Gastroesophageal sphincter (tissue), 4 donors: Measurements from ENCODE around the gene MGARP. TPM values are rescaled to one million over a fixed set of nuclear protein-coding genes. Genes with fewer than 3 reads are reported as not detected.
"Not testable (repeated sequence)": the region's sequence is repeated elsewhere in the genome, so short reads cannot be mapped to it uniquely, and the experiment has no call there.

Source experiments
- ATAC-seq: fragments of 150-250 bp; one replicate; pipeline ENCODE4 v1.9.1; 2016; ENCODE audit warnings: mild to moderate bottlenecking, moderate library complexity
- H3K27ac ChIP-seq, 4 donors: fragments of 200-600 bp; sonication (generic) in 3 of 4; 1 replicate in 3 of 4; 2 replicates in 1 of 4; pipeline ENCODE4 v1.5.1; 2016 to 2019
- H3K27me3 ChIP-seq: fragments of 200-600 bp; sonication (generic); one replicate; pipeline ENCODE4 v1.5.1; 2019
- H3K36me3 ChIP-seq, 2 donors: fragments of 200-600 bp; sonication (generic); one replicate each; pipeline ENCODE4 v1.5.1; 2019; ENCODE audit warnings: control low read depth in 1 of 2
- H3K4me1 ChIP-seq, 3 donors: fragments of 200-600 bp; sonication (generic); 1 replicate in 2 of 3; 2 replicates in 1 of 3; pipeline ENCODE4 v1.5.1; 2016 to 2019; ENCODE audit warnings: control low read depth in 2 of 3
- H3K4me3 ChIP-seq, 2 donors: fragments of 200-600 bp; sonication (generic); one replicate each; pipeline ENCODE4 v1.5.1; 2019; ENCODE audit warnings: mild to moderate bottlenecking in 1 of 2, moderate library complexity in 1 of 2
- H3K9me3 ChIP-seq, 3 donors: fragments of 200-600 bp; sonication (generic); one replicate each; pipeline ENCODE4 v1.5.1; 2017 to 2019; ENCODE audit warnings: control low read depth in 2 of 3
- EP300 ChIP-seq: sonication (generic); formaldehyde crosslinking; IDR thresholded peaks from one replicate; pipeline ENCODE4 v1.6.1; 2017; ENCODE audit warnings: antibody characterized with exemption, mild to moderate bottlenecking
- POLR2A ChIP-seq, 2 donors: fragments of 450-650 bp; IDR thresholded peaks; one replicate each; pipeline ENCODE4 v1.6.1; 2017; ENCODE audit warnings: antibody characterized with exemption in 2 of 2, mild to moderate bottlenecking in 2 of 2, moderate library complexity in 1 of 2
- POLR2AphosphoS5 ChIP-seq: sonication (generic); formaldehyde crosslinking; IDR thresholded peaks from one replicate; pipeline ENCODE4 v1.6.1; 2017; ENCODE audit warnings: antibody characterized with exemption
- WGBS, 2 donors: methylation state at CpG; one replicate each; pipeline ENCODE4 v1.1.5; 2018; ENCODE audit warnings: low coverage in 1 of 2; 5-methylcytosine and 5-hydroxymethylcytosine counted together
- total RNA-seq, 4 donors: library from RNA; depleted of rRNA; stranded (reverse); fragments of >200 nt; gene quantifications; one replicate each; pipeline ENCODE4 v1.1.0, GENCODE V29; 2016
- TF ChIP-seq, protein P1 (sequence below), 4 experiments: fragments of 200-600 bp in 2 of 4; fragments of 450-650 bp in 2 of 4; sonication (generic) in 1 of 4; IDR thresholded peaks; one replicate each; pipeline ENCODE4 v1.5.1; 2017 to 2019; ENCODE audit warnings: antibody characterized with exemption in 4 of 4, mild to moderate bottlenecking in 2 of 4, moderate library complexity in 2 of 4

Gene MGARP
- total RNA-seq: 1 to 10 TPM in 3 of 4 donors, under 1 TPM in 1; 0.94 to 6.5 (median 1.7) TPM

DNA sequence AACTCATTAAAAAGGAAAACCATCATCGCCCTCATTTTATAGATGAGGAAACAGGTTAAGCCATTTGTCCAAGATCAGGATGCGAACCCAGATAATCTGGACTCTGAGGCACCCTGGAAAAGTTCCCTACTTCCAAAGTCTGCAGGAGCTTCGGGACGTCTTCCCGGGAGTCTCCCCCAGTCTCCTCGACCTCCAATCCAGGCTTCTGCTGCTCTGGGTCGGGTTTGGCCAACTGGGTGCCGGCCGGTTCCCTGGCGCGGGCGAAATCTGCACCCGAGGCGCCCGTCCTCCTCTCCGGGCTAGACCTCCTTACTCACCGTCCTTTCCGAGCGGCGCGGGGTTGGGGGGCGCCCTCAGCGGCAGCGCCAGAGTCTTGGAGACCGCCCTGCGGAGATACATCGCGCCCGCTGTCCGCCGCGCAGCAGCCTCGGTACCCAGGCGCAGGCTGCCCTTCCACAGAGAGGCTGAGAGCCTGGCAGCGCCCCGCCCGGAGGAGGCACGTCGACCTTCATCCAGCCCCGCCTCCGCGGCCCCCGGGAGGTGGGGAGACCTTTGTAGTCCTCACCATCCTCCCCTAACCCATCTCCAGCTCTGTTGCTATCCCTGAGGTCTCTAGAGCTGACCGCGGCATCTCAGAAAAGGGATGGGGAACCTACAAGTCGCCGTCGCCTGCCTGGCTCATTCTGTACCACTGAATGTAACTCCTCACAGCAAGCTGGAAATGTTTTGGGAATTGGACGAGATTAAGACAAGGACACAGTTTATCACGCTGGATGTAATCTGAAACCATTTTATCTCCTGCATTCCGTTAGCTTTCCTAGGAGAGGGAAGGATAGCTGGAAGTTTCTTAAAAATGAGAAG lies at the start of gene MGARP:
Gene MGARP, minus strand, starts transcription at position 466 of the 861 bp plus-strand sequence. Its CDS starts 67 bp downstream, at position 399.
- Histone ChIP-seq H3K4me3 (peak within 1 kb of the TSS; percentile 29 to 51), H3K27ac (peak within 1 kb of the TSS in 1 of 4 donors; percentile 60), H3K36me3 (no peaks in the 10 kb centered on the region), H3K4me1 (peaks cover 0 to 15% (median 0%) of the 10 kb centered on the region in 3 donors), H3K9me3 (no peaks in the 10 kb centered on the region), H3K27me3 (peaks cover 31% of the 10 kb centered on the region)
- ATAC-seq: peak; percentile 46
- TF ChIP-seq POLR2AphosphoS5 (no peak), POLR2A (IDR thresholded peaks at IDR 0.05) (no peak), EP300 (no peak)
- TF ChIP-seq, protein P1, sequence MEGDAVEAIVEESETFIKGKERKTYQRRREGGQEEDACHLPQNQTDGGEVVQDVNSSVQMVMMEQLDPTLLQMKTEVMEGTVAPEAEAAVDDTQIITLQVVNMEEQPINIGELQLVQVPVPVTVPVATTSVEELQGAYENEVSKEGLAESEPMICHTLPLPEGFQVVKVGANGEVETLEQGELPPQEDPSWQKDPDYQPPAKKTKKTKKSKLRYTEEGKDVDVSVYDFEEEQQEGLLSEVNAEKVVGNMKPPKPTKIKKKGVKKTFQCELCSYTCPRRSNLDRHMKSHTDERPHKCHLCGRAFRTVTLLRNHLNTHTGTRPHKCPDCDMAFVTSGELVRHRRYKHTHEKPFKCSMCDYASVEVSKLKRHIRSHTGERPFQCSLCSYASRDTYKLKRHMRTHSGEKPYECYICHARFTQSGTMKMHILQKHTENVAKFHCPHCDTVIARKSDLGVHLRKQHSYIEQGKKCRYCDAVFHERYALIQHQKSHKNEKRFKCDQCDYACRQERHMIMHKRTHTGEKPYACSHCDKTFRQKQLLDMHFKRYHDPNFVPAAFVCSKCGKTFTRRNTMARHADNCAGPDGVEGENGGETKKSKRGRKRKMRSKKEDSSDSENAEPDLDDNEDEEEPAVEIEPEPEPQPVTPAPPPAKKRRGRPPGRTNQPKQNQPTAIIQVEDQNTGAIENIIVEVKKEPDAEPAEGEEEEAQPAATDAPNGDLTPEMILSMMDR (IDR thresholded peaks at IDR 0.05): no peak
- 36 to 41% methylated on average over 2 to 8 of the region's 51 CpGs for WGBS, 2 donors

DNA sequence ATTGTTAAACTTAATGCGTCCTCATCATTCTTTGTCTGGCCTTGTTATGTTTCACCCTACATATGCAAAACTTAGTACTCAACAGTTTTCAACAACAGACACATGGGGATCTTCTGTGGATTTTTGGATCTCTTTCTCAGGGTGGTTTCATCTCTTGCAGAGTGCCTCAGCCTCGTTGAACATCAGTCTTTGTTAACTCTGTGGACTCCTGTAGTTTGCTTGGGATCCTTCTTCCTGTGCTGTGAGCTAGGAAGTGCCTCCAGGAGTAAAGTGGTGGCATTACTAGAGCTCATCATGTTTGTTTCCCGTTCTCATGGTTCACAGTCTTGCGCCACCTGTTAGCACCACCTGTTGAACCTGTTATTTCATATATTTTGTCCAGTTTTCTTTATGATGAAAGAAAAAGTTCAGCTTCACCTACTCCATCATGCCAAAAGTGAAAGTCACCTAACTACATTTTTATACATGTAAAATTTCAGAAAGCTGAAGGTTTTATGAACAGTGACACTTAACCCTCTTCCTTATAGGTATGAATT lies 49.7 kb upstream of the MGARP start:
- no peak for ATAC-seq
- 75 to 91% methylated on average over 2 to 4 of the region's 4 CpGs for WGBS, 2 donors
- Histone ChIP-seq H3K27me3 (no peaks in the 10 kb centered on the region), H3K9me3 (no peaks in the 10 kb centered on the region), H3K36me3 (peaks cover 0 to 17% of the 10 kb centered on the region in 2 donors), H3K4me1 (peaks cover 0 to 31% (median 0%) of the 10 kb centered on the region in 3 donors), H3K4me3 (no peak overlapping the region), H3K27ac (no peak overlapping the region)
- no peak for TF ChIP-seq POLR2AphosphoS5
- TF ChIP-seq POLR2A (IDR thresholded peaks at IDR 0.05): no peak
- TF ChIP-seq EP300: no peak
- TF ChIP-seq, protein P1 (IDR thresholded peaks at IDR 0.05): no peak

DNA sequence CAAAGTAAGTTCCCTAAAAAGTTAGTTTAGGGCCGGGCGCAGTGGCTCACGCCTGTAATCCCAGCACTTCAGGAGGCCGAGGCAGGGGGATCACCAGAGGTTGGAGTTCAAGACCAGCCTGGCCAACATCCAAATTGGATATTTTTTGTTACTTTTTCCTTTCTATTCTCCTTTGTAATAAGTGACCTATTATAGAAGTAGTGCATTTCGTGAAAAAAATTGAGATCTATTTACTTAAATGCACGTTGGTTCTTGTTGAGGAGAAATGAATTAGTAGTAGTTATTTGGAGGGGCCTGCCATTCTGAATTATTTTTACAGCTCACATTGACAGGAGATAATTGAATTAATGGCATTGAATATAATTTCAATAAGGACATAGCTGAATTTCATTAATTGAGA lies 44.6 kb upstream of the MGARP start:
- H3K27me3 ChIP-seq: no peaks in the 10 kb centered on the region
- no peak overlapping the region for H3K27ac ChIP-seq
- no peak overlapping the region for H3K4me3 ChIP-seq
- WGBS, 2 donors: 74 to 79% methylated on average over 6 of the region's 6 CpGs
- TF ChIP-seq, protein P1 (IDR thresholded peaks at IDR 0.05): no peak
- no peak for TF ChIP-seq EP300
- no peak for TF ChIP-seq POLR2AphosphoS5
- no peak for TF ChIP-seq POLR2A (IDR thresholded peaks at IDR 0.05)
- H3K36me3 ChIP-seq: peaks cover 0 to 14% of the 10 kb centered on the region in 2 donors
- H3K4me1 ChIP-seq: peaks cover 2 to 38% (median 3%) of the 10 kb centered on the region in 3 donors
- ATAC-seq: no peak
- no peaks in the 10 kb centered on the region for H3K9me3 ChIP-seq

GRCh38 chr4:139322541-139322940 lies 42.5 kb upstream of the MGARP start:
- not testable (repeated sequence) for H3K36me3 ChIP-seq, H3K4me3 ChIP-seq, H3K9me3 ChIP-seq, H3K27ac ChIP-seq, H3K27me3 ChIP-seq, ATAC-seq
- peaks cover 2 to 43% (median 3%) of the 10 kb centered on the region in 3 donors for H3K4me1 ChIP-seq
- WGBS, 2 donors: 80 to 100% methylated on average over 1 to 2 of the region's 6 CpGs

GRCh38 chr4:139322070-139322469 lies 42.0 kb upstream of the MGARP start:
- not testable (repeated sequence) for H3K9me3 ChIP-seq
- WGBS, 2 donors: 38% methylated on average over 1 of the region's 1 CpG; no CpG with 5 or more reads in 1 of the 2 donors
- peaks cover 2 to 48% (median 3%) of the 10 kb centered on the region in 3 donors for H3K4me1 ChIP-seq

More at GRCh38 chr4:139322070-139322469, 42.0 kb upstream of the MGARP start:
- not testable (repeated sequence) for H3K27me3 ChIP-seq, H3K27ac ChIP-seq, ATAC-seq, H3K4me3 ChIP-seq, H3K36me3 ChIP-seq
